ENCODE measurements around the gene PDZD4. TPM values are rescaled to one million over a fixed set of nuclear protein-coding genes. Genes with fewer than 3 reads are reported as not detected.

Gene PDZD4
- total RNA-seq, 2 experiments from 2014 or later = not detected

DNA sequence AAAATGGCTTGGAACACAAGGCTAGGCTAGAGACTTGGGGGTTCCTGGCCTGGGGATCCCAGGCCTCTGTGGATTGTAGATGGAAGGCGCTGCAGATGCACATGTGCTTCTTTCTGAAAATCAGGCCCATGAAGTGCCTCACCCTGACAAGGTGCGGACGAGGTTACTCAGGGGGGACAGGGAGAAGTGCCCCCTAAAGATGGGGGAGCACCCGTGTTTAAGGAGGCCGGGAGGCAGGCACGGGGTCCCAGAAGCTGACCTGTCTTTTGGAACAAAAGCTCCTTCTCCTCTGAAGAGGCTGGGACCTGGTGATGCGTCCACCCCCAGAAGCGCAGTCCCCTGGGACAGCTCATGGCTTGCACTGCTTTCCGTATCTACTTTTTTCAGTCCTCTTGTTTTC lies 2.4 kb downstream of the PDZD4 start:
- Histone ChIP-seq H3K9me2 (ENCODE audit: insufficient read depth, low read length) (no peaks in the 10 kb centered on the region), H2AFZ (ENCODE audit: low read length) (no peak overlapping the region), H4K20me1 (ENCODE audit: insufficient read depth, low read length) (no peaks in the 10 kb centered on the region), H3K9me3 (ENCODE audit: low read length) (no peaks in the 10 kb centered on the region), H3K36me3 (ENCODE audit: insufficient read depth, low read length) (no peaks in the 10 kb centered on the region), H3K79me2 (ENCODE audit: insufficient read depth, low read depth, low read length) (no peaks in the 10 kb centered on the region), H3K4me3 (ENCODE audit: low read depth, low read length, poor library complexity, severe bottlenecking) (no peak overlapping the region), H3K27ac (ENCODE audit: low read depth, low read length, poor library complexity, severe bottlenecking) (no peak overlapping the region), H3K4me2 (ENCODE audit: low read length) (no peak overlapping the region), H3K4me1 (ENCODE audit: insufficient read depth, low read length, poor library complexity, severe bottlenecking) (no peaks in the 10 kb centered on the region)
- TF ChIP-seq EZH2phosphoT487 (IDR thresholded peaks at IDR 0.05; ENCODE audit: borderline replicate concordance, low read depth, low read length) (no peak), CTCF (conservative IDR thresholded peaks at IDR 0.05; ENCODE audit: low read length) (no peak)
- ChIA-PET POLR2A (no interaction called here), CTCF (ENCODE audit: unreplicated experiment) (no interaction called here)
- no peak for DNase-seq (ENCODE audit: low spot score)
- no TSS peak for BruUV-seq (replicated peaks)
- intact Hi-C loops (cut with micrococcal nuclease; ENCODE audit: unreplicated experiment) = loop anchor here (10.0 kb wide), 1 partner anchor 57 kb away; the partner anchor contains the start of gene L1CAM

- no peak for DNase-seq (ENCODE audit: low spot score)
- H3K9me3 ChIP-seq (ENCODE audit: low read length) = no peaks in the 10 kb centered on the region
- no peaks in the 10 kb centered on the region for H3K79me2 ChIP-seq (ENCODE audit: insufficient read depth, low read depth, low read length)
- no peaks in the 10 kb centered on the region for H3K4me1 ChIP-seq (ENCODE audit: insufficient read depth, low read length, poor library complexity, severe bottlenecking)
- no peaks in the 10 kb centered on the region for H4K20me1 ChIP-seq (ENCODE audit: insufficient read depth, low read length)
- no peaks in the 10 kb centered on the region for H3K36me3 ChIP-seq (ENCODE audit: insufficient read depth, low read length)
- TF ChIP-seq CTCF (conservative IDR thresholded peaks at IDR 0.05; ENCODE audit: low read length) (no peak), EZH2phosphoT487 (IDR thresholded peaks at IDR 0.05; ENCODE audit: borderline replicate concordance, low read depth, low read length) (no peak)
- ChIA-PET CTCF (ENCODE audit: unreplicated experiment) (no interaction called here), POLR2A (no interaction called here)
- intact Hi-C loops (cut with micrococcal nuclease; ENCODE audit: unreplicated experiment) = loop anchor here (10.0 kb wide), 1 partner anchor 58 kb away; the partner anchor contains the start of gene L1CAM
- no peaks in the 10 kb centered on the region for H3K9me2 ChIP-seq (ENCODE audit: insufficient read depth, low read length)
- H3K4me2 ChIP-seq (ENCODE audit: low read length) = no peak overlapping the region
- no peak overlapping the region for H3K4me3 ChIP-seq (ENCODE audit: low read depth, low read length, poor library complexity, severe bottlenecking)
- H2AFZ ChIP-seq (ENCODE audit: low read length) = no peak overlapping the region
- H3K27ac ChIP-seq (ENCODE audit: low read depth, low read length, poor library complexity, severe bottlenecking) = no peak overlapping the region
- BruUV-seq (replicated peaks) = no TSS peak
Observed at GRCh38 chrX:153827016-153827415, 3.3 kb downstream of the PDZD4 start.

GRCh38 chrX:153825042-153825441 lies 5.3 kb downstream of the PDZD4 start:
- H2AFZ ChIP-seq (ENCODE audit: low read length) = no peak overlapping the region
- TF ChIP-seq CTCF (conservative IDR thresholded peaks at IDR 0.05; ENCODE audit: low read length) (no peak), EZH2phosphoT487 (IDR thresholded peaks at IDR 0.05; ENCODE audit: borderline replicate concordance, low read depth, low read length) (no peak)
- H3K4me1 ChIP-seq (ENCODE audit: insufficient read depth, low read length, poor library complexity, severe bottlenecking) = no peaks in the 10 kb centered on the region
- BruUV-seq (replicated peaks) = no TSS peak
- no peaks in the 10 kb centered on the region for H3K36me3 ChIP-seq (ENCODE audit: insufficient read depth, low read length)
- H3K9me3 ChIP-seq (ENCODE audit: low read length) = no peaks in the 10 kb centered on the region
- POLR2A ChIA-PET = no interaction called here
- intact Hi-C loops (cut with micrococcal nuclease; ENCODE audit: unreplicated experiment) = loop anchor here (10.0 kb wide), 1 partner anchor 60 kb away; the partner anchor contains the start of gene L1CAM
- H3K4me3 ChIP-seq (ENCODE audit: low read depth, low read length, poor library complexity, severe bottlenecking) = no peak overlapping the region
- H3K9me2 ChIP-seq (ENCODE audit: insufficient read depth, low read length) = no peaks in the 10 kb centered on the region
- H3K4me2 ChIP-seq (ENCODE audit: low read length) = no peak overlapping the region
- H4K20me1 ChIP-seq (ENCODE audit: insufficient read depth, low read length) = no peaks in the 10 kb centered on the region
- H3K79me2 ChIP-seq (ENCODE audit: insufficient read depth, low read depth, low read length) = no peaks in the 10 kb centered on the region
- CTCF ChIA-PET (ENCODE audit: unreplicated experiment) = no interaction called here
- DNase-seq (ENCODE audit: low spot score) = no peak
- H3K27ac ChIP-seq (ENCODE audit: low read depth, low read length, poor library complexity, severe bottlenecking) = no peak overlapping the region

Data from OCI-LY7 (cell line).